HG02678 (cell line): ENCODE results near the gene DAAM1.

Experiments used
- ATAC-seq: cut with Tn5 transposase; IDR thresholded peaks from one replicate; pipeline ENCODE4 v1.9.1; 2021; ENCODE audit warnings: mild to moderate bottlenecking, moderate library complexity; ENCODE audit not compliant: unreplicated experiment

DAAM1 gene

GRCh38 chr14:59187118-59187517 lies 1.3 kb upstream of the DAAM1 start:
- ATAC-seq: no peak

GRCh38 chr14:59187802-59188460 lies 536 bp upstream of the DAAM1 start:
- ATAC-seq: peak; percentile 15

GRCh38 chr14:59189091-59189785 lies 771 bp downstream of the DAAM1 start:
- peak; percentile 11 for ATAC-seq

- ATAC-seq: peak; percentile 50
Measured at GRCh38 chr14:59189786-59190368, 1.4 kb downstream of the DAAM1 start.

GRCh38 chr14:59190372-59190771 lies 1.9 kb downstream of the DAAM1 start:
- ATAC-seq: peak; percentile 3

- ATAC-seq: no peak
Measured at GRCh38 chr14:59195912-59196311, 7.4 kb downstream of the DAAM1 start.

- ATAC-seq: no peak
Measured at GRCh38 chr14:59197695-59198262, 9.3 kb downstream of the DAAM1 start.

DNA sequence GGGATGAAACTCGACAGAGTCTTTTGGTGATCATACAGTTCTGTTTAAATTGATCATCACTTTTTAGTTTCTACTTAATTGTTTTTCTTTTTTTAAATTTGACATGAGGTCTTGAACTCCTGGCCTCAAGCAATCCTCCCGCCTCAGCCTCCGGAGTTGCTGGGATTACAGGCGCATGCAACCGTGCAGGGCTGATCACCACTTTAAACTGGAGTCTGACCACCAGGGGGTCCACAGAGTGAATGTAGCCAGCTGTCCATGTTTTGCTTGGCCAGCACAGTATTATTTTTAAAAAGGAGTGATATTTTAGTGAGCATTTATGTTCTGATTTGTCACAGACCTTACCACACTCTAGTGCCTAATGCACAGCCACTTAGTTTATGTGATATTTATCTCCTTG lies 10.7 kb downstream of the DAAM1 start:
- ATAC-seq: no peak

DNA sequence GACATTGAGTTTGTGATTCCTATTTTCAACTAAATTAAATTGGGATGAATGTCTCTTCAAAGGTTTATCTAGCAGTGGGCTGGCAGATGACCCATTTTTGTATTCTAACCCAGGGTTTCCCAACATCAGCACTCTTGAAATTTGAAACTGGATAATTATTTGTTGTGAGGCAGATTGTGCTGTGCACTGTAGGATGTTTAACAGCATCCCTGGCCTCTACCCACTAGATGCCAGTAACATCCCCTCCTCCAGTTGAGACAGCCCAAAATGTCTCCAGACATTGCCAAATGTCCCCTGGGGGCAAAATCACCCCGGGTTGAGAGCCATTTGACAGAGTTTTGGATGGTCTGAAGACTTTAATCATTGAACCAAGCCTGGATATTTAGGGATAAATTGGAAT lies 11.1 kb downstream of the DAAM1 start:
- ATAC-seq: no peak

- no peak for ATAC-seq
Measured at GRCh38 chr14:59200195-59200594, 11.7 kb downstream of the DAAM1 start.

DNA sequence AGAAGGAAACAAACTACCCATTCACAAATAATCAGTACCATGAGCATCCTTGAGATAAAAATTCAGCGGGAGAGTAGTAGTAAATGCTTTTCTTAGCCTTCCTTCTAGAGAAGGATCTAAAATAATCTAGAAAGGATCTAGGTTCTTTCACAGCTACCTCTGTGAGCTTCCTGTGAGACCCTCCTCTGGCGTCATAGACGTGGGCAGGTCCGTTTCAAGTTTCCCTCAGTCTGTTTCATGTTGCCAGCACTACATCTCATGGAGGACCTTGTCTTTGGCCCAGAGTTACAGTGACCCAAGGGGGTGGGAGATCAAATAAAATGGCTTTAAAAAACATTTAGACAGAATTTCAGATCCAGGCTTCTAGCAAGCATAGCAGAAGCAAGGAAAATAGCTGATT lies 13.6 kb downstream of the DAAM1 start:
- no peak for ATAC-seq

DNA sequence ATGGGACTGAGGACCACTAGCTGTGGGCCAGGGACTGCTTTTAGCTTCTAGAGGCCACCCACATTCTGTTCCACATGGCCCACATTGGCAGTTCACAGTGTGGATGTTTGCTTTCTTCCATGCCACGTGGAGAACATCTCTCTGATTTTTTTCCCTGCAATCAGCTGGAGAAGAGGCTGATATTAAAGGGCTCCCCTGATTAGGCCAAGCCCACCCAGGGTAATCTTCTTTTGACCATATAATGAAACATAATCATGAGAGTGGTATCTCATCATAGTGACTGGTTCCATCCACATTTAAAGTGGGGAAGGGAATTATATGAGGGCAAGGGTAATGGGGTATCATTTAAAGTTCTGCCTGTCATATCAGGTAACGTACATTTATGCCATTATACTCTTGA lies 15.8 kb downstream of the DAAM1 start:
- no peak for ATAC-seq

- no peak for ATAC-seq
Measured at GRCh38 chr14:59206892-59207291, 18.4 kb downstream of the DAAM1 start.

- peak; percentile 48 for ATAC-seq
Measured at GRCh38 chr14:59207506-59207933, 19.1 kb downstream of the DAAM1 start.

DNA sequence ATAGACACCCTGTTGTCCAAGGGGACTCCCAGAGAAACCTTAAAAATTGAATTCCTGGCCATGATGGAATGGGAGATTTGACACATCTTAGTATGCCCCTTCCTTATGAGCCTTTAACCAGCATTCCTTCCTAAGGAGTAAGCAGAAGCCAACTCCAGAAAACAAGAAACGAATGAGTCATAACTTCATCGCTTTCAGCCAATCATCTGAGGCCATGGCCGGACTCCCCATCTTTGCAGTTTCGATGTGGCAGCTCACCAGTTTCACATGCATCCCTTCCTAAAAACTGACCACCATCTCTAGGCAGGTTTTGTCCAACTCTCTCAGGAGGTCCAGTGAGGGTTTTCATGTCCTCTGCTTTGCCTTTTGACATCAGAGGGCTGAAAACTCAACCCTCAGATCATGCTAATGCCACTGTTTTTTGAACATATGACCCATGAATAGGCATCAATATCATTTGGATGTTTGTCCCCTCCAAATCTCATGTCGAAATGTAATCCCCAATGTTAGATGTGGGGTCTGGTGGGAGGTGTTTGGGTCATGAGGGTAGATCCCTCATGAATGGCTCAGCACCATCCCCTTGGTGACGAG lies 19.9 kb downstream of the DAAM1 start:
- no peak for ATAC-seq

DNA sequence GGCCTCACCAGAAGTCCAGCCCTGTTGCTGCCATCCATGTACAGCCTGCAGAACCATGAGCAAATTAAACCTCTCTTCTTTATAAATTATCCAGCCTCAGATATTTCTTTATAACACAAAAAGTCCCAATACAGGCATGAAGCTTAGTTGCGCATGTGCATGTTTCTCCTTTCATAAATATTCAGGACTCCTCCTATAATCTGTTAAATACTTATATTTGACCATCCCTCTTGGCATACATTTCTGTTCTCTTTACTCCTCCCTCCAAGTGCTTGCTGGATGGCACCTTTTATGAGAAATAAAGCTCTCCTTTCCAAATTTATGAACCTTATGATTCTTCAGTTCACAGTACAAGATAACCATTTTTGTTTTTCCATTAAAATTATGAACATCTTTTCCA lies 20.5 kb downstream of the DAAM1 start:
- no peak for ATAC-seq

- no peak for ATAC-seq
Measured at GRCh38 chr14:59210621-59211020, 22.2 kb downstream of the DAAM1 start.

DNA sequence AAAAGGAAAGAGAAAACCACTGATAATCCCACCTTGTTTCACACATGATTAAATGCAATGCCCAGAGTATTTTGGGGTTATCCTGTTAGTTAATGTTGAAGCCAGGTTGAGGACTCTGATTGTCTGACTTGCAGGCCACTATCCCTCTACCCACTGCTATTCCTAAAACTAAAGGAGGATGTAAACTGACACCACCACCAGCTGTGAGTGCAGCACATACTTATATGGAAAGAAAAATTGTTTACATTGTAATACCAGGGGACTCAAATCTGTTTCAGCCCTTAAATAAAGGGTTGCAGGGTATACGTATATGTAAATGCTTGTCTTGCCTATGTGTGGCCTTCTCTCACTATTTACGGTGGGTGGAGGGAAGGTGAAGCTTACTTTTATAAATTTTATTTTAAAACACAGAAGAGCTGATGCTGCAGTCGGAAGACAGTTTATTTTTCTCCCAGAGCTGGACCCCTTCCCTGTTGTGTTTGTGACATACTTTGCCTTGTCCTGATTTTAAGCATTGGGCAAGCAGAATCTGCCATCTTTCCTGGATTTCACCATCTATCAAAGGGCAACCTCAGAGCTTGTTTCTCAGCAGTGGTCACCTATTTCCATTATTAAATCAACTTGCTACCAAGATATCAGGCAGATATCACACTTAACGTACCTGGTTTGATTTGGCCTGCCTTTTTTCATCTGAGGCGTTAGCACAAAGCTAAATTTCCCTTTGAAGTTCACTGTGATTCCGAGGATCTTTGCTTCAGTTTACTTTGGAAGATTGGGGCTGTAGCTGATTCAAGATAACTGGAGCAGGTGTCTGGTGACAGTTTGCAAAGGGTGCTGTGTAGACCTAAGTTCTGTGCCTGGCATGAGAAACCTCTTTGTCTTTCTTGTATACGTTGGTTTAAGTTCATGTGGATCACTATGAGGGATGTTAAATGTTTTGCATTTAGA lies 25.2 kb downstream of the DAAM1 start:
- no peak for ATAC-seq

DNA sequence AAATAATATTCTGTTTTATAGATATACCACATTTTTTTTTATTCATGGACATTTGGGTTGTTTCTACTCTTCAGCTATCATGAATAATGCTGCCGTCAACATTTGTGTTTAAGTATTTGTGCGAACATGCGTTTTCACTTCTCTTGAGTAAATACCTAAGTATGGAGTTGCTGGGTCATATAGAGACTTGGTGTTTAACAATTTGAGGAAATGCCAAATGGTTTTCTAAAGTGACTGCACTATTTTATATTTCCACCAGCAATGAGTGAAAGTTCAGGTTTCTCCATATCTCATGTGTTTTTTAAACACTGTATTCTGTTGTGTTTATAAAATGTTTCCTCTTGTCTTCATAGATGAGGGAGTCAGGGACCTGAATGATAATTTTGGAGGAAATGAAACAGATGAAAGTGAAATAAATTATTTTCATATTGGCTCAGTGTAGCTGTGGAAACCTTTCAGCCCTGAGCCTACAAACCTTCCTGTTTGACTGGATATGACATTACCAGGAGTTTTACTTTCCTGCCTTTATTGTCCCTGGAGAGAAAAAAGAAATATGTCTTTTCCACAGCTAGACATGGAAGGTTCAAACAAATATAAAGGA lies 26.3 kb downstream of the DAAM1 start:
- no peak for ATAC-seq

- no peak for ATAC-seq
Measured at GRCh38 chr14:59215322-59215721, 26.9 kb downstream of the DAAM1 start.
